ENCODE results near the gene ZNF618. TPM values are rescaled to one million over a fixed set of nuclear protein-coding genes. Genes with fewer than 3 reads are reported as not detected.
A peak's percentile ranks its signal among the peaks of the same experiment; 100 is the strongest.

The ZNF618 gene
- total RNA-seq, 1 experiment from 2014 or later, result 4.3 TPM

DNA sequence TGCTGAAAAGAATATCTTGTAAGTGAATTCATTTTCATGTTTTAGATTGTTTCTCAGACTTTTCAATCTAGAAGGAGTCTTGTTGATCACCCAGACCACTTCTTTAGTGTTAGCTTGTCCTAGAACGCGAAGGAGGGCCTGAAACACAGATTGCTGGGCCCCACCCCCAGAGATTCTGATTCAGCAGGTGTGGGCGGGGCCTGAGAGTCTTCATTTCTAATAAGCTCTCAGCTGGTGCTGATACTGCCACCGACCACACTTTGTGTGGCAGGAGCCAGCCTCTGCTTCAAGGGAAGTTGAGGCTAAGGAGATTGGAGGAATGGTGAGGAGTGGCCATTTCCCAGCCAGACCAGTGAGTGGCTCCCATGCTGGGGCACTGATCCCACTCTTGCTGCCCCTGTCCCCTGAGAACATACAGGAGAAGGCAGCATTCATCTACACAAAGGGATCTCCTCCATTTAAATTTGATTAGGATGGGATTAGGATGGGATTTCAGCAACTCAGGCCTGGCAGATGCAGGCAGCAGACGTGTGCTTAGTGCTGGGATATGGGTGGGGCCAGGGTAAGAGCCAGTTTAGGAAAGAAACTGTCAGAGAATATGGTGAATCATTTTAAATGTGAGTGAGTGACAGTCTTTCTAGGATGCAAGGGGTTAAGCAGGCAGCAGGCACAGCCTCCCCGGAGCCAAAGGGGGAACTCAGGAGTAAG lies 35.9 kb downstream of the ZNF618 start:
- no peak for DNase-seq (ENCODE audit: low read depth)

DNA sequence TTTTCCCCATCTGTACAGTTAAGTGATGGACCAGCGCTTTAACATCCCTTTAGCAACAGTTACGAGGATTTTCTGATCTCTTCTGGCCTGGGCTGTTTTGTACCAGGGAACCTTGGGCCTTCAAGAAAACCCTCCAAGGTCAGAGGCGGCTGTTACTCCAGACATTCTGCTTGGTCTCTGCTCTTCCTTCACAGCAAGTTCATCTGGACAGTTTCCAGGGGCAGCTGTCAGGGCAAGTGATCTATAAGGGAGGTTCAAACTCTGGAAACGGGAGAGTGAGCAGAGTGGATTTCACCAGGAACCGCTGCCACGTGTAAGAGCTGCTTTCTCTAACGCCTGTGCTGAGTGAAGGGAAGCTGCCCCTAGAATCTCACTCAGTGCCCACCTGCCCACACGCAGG lies 36.7 kb downstream of the ZNF618 start:
- DNase-seq (ENCODE audit: low read depth), result no peak

DNA sequence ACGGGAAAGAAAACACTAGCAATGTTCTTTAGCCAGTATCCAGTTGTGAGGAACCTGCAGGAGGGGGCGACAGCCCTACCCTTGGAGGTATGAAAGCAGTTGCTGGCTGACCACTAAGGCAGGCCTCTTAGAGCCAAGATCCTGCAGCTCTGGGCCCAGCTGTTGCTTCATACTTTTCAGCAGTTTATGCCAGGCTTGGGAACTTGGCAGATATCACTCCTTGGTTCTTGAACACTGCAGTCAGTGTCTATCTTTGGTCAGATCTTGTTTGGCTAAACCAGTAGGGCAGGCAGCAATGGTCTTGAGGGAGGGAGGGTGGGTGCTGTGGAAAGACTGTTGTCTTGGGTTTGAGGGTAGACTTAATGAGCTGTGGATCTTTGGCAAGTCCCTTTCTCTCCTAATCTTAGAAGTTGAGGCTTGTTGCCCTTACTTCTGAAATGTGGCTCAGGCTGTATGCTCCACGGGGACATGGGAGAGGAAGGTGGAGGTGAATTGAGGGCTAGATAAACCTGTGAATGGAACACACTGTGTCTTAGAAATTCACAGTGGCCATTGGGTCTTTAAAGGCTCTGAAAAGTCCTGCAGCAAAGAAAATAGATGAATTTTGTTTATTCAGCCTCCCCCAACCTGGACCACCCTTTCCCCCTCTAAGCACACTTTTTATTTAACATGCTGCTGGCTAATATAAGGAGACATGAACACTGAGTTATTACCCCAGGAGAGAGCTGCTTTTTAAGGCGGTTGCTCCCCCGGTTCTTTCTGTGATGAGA lies 37.5 kb downstream of the ZNF618 start:
- no peak for DNase-seq (ENCODE audit: low read depth)

DNA sequence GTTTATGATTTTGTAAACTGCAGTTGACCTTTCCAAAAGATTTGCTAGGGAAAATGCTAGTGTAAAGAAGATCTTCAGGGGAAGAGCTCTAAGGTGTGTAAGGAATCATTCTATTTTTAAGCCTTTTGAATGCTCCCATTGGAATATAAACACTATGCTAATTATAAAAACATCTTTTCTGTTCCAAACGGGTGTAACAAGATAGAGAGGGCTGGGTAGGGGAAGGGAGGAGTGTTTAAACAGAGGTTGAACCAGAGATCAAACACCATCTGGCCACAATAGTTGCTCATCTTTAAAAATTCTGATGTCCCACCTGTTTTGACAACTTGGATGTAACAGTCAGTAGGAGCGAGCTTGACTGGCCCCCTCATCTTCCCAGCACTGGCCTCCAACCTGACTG lies 38.4 kb downstream of the ZNF618 start:
- DNase-seq (ENCODE audit: low read depth), result no peak

DNA sequence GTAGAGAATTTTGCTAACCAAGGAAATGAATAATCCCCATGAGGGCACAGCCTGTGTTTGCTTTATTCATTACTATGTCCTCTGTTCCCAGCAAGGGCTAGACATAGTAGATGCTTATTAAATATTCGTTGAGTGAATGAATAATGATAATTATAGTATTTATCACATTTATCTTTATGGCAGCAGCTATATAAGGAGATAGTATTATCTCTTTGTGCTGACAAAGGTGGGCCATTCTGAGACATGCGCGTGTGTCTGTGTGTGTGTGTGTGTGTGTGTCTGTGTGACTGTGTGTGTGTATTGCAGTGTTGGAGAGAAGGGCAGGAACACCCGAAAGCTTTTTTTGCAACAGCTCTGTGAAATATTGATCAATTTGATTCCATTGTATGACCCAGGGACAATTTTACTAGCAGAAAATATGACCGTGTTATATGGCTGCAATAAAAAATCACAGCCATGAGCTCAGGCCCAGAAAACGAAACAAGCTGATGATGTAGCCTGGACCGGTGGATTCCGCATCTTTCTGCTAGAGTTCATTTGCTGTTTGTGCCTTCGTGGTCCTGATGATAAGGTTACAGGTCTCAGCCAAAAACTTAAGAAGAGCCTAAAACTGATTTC lies 39.8 kb downstream of the ZNF618 start:
- DNase-seq (ENCODE audit: low read depth), result no peak

DNA sequence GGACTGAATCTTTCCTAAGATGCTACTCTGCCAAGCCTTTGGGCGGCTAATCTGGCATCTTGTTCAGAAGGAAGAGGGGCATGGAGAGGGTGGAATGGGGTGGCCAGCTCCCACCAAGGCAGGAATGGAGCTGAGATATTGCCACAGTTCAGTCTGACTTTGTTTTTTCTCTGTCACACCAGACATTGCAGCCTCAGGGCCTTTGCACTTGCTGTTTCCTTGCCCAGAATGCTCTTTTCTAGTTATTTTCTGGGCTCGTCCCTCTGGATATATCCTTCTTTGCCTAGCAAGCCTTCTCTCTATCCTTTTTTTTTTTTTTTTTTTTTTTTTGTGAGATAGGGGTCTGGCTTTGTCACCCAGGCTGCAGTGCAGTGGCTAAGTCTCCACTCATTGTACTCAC lies 40.8 kb downstream of the ZNF618 start:
- DNase-seq (ENCODE audit: low read depth), result no peak

DNA sequence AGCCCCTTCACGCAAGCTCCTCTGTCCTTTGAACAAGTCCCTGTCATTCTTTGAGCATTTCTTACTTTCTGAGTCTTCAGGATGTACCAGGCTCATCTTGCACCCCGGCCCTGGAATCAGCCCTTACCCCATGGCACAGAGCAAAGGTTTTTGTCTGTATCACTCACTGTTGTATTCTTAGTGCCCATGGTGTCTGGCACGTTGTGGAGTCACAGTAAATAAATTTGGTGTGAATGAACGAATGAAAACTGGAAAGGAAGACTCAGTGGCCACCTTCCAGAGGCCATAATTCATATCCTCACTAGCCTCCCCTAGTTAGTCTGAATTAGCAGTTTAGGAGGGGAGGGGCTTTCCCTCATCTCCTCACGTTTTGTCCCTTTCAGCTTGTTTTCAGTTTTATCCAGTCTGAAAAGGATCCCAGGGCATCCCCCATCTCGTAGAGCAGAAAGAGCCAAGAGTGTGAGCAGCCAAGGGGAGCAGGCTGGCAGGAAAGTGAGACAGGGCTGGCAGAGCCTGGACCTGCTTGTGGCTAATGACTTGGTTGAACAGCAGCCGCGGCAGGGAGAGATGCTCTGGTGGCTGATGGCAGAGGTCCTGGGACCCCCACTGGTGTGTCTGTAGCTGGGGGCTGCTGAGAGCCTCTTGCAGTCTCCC lies 42.7 kb downstream of the ZNF618 start:
- no peak for DNase-seq (ENCODE audit: low read depth)

DNA sequence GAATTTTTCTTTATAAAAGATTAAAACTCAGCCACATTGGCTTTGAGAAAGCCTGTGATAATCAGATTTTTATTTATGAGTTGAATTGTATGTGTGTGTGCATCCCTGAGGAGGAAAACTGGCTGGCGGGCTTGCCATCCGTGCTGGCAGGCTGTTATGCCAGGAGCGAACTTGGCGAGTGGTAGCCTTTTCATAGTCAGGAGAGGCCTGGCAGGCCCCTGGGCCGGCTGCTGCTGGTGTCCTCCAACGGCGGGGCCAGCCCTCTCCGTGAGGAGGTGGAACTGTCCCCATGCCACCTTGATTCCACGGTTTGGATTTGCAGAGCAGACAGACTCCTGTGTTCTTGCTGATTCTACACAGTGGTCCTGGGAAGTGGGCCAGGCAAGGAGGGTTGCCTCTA lies 43.3 kb downstream of the ZNF618 start:
- DNase-seq (ENCODE audit: low read depth), result no peak

DNA sequence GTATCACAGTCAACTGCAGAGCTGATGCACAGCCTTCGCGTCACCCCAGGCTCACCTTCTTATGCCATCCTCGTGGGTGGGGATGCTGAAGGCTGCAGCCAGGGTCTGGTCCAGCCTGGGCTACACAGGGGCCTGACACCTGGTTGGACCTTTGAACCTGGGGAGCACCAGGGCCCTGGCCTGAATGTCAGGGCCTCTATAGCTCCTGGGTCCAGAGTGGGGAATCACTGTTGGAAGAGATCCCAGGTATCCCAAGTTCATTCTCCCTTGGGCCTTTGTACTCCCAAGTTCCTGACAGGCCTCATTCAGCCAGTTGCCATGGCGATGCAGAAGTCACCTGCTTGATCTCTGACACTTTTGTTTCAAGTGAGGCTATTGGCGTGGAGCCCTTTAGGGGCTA lies 43.8 kb downstream of the ZNF618 start:
- no peak for DNase-seq (ENCODE audit: low read depth)

DNA sequence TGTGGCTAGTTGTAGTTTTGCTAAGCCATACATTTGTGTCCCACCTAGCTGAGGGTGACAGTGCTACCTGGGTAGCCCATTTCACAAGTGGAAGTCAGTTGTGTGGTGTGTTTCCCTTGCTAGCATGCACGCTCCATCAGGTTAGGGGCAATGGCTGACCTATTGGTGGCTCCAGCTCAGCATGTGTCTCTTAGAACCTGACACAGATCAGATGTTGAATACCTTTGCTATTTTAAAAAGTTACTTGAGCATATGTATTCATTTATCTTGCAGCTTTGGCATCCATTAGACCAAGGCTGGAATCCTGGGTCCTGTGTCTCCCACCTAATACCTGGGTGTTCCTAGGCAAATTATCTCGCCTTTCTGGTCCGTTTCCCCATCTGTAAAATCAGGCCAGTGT lies 44.8 kb downstream of the ZNF618 start:
- no peak for DNase-seq (ENCODE audit: low read depth)

DNA sequence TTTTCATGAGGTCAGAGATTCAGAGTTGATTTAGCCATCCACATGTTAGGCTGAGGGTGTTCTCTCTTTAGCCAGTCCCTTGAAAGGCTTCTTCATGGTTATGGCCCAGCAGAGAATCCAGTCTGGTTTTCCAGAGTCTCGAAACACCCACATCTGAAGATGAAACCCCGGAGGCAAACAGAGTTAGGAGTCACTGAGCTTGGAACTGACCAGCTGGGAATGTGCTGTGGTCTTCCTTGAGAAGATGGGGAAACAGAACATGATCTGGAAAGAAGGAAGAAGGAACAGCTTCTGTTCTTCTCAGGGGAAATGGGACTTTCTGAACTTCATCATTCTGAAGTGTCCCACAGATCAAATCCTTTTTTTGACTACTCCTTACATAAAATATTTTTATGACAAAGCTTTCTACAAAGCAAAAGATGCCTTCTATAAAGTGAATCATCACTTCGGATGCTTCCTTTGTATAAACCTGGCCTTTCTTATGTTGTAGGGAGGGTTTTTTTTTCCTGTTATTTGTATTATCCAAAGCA lies 45.4 kb downstream of the ZNF618 start:
- no peak for DNase-seq (ENCODE audit: low read depth)

DNA sequence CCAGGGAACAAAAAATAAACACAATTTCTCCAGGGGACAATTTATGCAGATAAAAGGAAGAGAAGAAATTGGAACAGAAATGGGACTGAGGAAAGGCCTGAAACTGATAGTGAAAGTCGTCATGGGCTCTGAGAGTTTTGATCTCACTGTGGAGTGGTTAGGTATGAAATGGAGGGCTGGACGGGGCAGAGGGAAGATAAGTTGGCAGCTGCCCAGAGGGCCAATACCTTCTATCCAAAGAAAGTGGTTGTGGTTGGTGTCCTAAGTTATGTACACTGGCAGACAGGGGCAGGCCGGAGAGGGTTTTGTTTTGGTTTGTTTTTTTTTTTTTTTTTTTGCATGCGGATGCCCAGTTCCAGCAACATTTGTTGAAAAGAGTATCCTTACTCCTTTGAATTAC lies 46.1 kb downstream of the ZNF618 start:
- no peak for DNase-seq (ENCODE audit: low read depth)

DNA sequence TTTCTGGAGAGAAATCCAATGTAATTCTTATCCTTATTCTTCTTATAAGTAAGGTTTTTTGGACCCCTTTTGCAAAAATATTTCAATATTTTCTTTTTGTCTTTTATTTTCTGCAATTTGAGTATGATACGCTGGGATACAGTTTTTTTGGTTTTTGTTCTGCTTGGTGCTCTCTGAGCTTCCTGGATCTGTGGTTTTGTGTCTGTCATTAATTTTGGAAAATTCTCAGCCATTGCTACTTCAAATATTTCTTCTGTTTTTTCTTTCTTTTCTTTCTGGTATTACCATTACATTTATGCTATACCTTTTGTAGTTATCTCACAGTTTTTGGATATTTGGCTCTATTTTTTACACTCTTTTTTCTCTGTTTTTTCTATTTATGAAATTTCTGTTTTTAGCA lies 50.1 kb downstream of the ZNF618 start:
- DNase-seq (ENCODE audit: low read depth), result no peak

DNA sequence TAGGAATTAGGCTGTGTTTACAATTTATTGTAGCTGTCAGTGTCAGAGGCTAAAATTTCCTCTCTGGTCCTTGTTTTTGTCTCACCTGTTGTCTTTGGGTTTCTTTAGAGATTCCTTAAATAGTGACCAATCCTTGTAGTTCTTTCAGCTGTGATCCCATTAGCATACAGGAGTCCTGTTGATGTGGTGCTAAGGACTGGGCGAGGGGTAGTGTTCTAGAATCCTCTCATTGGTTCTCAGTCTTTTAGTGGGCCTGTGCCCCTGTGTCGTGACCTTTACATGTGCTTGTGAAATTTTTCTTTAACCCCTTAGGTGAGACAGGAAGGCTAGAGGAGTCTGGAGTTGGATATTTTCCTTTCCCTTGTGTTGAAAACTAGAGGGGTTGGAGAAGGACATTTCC lies 51.2 kb downstream of the ZNF618 start:
- no peak for DNase-seq (ENCODE audit: low read depth)

DNA sequence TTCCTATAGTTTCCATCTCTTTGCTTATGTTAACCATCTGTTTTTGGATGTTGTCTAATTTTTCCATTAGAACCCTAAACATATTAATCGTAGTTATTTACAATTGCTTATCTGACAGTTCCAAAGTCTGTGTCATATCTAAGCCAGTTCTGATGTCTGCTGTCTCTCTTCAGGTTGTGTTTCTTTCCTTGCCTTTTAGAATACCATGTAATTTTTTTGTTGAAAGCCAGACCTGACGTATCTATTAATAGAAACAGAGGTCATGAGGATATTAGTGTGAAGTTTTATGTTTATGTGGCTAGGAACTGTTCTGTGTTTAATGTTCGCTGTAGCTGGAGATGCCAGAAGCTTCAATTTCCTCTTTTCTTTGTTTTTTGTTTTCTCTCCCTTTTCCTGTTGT lies 52.2 kb downstream of the ZNF618 start:
- DNase-seq (ENCODE audit: low read depth), result no peak

DNA sequence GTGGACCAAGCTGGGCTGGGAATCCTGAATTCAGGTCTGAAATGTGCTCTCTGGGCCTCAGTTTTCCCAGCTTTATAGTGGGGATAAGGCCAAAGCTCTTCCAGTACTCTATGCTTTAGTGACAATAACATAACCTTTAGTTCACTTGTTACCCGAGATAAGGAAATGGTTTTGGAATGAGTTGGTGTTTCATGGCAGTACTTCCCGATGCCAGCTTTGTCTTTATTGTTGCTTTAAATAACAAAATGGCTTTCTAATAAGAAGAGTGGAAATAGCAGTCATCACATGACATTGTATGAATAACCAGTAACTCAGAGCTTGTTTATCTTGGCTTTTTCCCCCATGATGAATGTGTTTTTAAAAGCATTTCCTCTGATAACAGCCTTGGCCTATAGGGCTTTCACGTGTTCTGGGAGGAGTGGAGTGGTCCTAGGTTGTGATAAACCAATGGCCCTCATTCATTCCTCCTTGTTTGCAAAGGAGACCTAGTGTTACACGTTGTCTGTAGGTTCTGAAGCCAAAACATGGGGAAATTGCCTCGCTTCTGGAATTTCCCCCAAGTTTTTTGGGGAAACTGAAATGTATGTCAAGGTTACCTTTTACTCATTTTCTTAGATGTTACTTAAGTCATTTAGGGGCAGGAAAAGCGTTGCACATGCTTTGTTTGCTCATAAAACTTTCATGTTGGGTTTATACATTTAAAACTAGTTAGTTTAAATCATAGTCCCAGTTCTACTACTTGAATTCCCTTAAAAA lies 53.7 kb downstream of the ZNF618 start:
- peak; percentile 70 for DNase-seq (ENCODE audit: low read depth)

DNA sequence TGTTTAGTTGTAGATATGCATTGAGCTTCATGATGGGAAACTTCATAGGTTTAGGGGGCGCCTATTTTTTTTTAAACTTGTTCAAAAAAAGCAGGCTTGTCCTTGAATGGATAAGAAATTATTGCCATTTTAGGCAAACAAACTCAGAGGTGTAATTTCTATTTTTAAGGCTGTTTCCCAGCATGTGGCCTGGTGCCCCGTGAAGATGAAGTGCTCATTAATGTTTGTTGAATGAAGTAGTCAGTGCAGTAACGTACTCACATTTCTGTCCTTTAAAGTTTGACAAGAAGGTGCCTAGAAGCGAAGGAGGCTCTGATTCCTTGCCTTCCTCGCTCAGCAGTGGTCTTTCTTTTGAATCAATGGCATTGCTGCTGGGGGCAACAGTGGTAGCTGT lies 54.3 kb downstream of the ZNF618 start:
- DNase-seq (ENCODE audit: low read depth), result no peak

DNA sequence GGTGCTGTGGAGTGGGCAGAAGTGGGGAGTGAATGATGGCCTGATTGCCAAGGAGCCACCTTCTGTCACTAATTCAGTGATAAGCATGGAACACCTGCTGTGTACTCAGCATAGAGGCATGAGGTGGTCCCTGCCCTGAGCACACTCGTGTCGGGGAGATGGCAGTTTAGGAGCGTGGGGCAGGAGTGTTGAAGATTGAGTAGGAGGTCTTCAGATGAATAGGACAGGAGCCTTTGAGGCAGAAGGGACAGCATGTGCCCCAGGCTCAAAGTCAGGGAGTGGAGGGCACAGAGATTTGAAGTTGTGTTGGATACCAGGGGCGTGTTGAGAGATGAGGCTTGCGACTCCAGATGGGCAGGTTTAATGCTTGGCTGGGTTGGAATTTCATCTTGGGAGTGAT lies 55.0 kb downstream of the ZNF618 start:
- DNase-seq (ENCODE audit: low read depth), result no peak

DNA sequence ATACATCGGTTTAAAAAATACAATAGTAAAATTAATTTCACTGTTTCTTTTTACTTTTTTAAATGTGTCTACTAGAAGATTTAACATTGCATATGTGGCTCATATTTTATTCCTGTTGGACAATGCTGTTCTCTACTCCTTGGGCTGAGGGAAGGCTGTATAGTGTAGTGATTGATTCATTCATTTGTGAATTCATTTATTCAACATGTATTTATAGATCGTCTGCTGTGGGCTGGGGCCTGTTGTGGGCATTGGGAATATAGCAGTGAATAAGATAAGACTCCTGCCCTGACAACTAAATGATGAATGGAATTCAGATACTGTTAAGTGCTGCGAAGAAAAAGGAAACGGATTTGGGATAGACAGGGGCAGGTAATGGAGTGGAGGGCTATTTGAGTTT lies 55.7 kb downstream of the ZNF618 start:
- no peak for DNase-seq (ENCODE audit: low read depth)

DNA sequence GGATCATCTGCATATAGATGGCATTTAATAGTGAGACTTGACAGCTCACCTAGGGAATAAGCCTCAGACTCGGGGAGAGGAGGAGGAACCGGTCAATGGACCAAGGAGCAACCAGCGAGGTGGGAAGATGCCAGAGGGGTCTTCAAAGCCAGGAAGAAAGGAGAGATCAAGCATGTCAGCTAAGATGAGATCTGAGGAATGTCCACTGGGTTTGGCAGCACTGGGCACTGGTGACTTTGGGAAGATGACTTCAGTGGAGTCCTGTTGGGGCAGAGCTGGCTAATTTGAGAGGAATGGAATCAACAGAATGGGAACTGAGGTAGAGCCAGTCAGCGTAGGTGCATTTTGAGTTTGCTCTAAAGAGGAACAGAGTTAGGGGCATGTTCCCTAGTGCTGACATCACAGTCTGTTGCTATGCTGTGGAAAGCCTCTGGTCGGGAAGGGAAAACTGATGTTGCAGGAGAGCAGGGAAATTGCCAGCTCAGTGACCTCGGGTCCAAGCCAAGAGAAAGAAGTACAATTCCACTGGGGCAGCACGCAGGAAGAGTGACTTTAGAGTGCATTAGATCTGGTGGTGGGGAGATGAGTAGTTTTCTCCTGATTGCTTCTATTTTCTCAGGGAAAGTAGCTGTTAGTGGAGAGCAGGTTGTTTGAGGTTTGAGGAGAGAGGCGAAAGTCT lies 56.9 kb downstream of the ZNF618 start:
- DNase-seq (ENCODE audit: low read depth), result no peak

DNA sequence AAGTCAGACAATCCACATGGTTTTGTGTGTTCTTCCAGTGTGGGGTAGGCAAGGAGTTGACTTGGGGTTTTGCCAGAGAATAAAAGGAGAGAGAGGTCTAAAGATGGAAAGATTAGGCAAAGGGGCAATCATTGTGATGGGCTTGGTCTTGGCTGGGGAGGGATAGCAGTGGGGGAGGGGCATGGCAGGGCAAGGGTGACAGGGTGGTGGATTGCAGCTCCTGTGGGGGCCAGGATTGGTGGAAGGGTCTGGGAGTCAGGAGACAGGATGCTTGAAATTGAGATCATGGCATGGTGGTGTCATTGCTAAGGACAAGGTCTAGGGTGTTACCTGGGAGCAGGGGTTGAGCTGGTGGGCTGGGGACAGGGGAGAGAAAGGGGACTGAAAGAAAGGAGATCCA lies 57.6 kb downstream of the ZNF618 start:
- no peak for DNase-seq (ENCODE audit: low read depth)

All from HT1080 (cell line).